GM21423 (cell line): ENCODE results near the gene STIMATE.

Experiments
- ATAC-seq: cut with Tn5 transposase; IDR thresholded peaks from one replicate; pipeline ENCODE4 v1.9.1; 2021; ENCODE audit warnings: mild to moderate bottlenecking, moderate library complexity; ENCODE audit not compliant: unreplicated experiment

Gene STIMATE

DNA sequence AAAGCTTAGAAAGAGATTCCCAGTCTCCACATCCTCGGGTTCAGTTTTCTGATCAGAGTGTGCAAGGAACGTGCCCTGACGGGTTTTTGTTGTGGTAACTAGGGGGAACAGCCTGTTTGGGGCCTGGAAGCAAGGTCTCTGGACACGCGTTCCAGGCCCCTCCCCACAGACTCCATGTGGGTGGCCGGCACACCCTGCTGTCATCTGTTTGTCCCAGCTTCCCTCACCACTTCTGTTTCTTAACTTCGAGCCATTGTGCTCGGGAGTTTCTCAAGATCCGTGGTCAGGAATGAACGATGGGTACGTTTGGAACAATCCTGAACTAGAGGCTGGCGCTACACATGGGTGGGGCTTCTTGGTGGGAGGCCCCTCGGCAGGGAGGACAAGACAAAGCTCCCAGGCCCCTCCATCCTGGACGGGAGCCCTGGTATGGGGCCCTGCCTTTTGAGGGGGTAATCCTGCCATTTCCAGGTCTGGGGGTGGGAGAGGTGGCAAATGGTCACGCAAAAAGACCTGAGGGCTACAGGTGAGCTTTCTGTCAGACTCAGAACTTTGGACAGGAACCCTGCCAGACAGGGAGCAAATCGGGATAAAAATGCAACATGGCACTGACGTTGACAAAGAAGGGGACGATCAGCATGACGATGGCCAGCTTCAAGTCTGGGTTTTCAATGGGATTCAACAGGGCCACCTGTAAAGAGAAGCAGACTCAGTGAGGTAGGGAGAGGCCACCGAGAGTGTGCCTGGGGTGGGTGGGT lies 54.1 kb downstream of the STIMATE start:
- no peak for ATAC-seq

DNA sequence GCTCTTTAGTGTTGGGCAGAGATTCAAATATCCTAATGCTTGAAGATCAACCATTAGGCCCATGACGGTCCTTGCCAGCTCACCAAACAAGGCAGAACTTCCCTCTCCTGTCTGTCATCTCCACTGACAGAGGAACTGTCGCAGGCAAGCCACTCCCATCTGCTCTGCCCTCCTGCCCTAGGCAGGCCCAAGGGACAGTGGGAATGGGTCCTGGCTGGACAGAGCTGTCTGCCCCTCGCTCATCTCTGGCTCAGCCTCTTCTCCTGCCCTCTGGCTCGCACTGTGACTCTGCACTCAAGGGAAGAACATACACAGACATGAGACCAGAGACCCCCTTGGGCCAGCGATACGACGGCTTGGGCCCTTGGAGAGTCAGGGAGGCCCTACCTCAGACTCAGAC lies 54.9 kb downstream of the STIMATE start:
- ATAC-seq: no peak

DNA sequence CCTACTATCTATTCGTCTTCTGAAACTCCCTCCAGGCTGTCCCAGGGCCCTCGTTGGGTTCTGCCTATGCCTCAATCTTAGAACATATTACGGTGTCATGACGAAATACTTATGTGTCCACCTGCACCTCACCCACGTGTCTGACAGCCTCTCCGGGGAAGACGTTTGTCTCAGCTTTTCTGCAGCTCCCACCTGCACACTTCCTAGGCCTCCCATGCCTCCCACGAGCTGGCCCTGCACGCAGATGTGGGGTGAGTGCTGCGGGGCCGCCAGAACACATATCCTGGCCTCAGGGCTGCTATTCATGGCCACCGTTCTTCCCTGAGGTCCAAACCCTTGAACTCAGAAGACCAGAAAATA lies 55.4 kb downstream of the STIMATE start:
- ATAC-seq: no peak

DNA sequence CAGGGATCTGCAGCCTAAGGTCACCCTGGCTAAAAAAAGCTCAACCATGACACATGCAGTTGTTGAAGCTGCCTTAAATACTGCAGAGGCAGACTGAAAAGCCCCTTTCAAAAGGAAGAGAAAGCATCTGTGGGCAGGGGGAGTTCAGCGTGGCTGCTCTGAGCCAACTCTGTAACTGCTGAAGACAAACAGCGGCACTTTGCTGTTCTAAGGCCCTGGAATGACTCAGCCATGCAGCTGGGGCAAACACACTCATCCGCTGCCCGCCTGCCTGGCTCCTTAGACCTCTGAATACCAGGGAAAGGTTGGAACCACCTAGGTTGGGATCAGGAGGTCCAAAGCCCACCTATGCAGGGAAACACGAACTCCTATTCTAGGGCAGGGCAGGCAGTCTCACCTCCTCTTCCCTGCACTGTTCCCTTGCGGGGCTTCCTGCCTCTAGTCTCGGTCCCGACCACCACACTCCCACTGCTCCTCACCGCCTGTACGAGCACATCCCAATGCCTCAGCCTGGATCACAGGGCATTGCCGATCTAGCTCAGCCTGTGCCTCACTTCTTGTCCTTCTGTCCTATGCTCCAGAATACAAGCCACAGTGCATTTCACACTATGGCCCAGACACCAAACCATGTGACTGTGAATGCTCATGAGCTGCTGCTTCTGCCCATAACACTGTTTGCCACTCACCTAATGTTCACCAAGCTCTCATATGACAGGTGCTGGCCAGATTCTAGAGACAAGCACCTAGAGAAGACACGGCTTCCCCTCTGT lies 56.0 kb downstream of the STIMATE start:
- no peak for ATAC-seq

DNA sequence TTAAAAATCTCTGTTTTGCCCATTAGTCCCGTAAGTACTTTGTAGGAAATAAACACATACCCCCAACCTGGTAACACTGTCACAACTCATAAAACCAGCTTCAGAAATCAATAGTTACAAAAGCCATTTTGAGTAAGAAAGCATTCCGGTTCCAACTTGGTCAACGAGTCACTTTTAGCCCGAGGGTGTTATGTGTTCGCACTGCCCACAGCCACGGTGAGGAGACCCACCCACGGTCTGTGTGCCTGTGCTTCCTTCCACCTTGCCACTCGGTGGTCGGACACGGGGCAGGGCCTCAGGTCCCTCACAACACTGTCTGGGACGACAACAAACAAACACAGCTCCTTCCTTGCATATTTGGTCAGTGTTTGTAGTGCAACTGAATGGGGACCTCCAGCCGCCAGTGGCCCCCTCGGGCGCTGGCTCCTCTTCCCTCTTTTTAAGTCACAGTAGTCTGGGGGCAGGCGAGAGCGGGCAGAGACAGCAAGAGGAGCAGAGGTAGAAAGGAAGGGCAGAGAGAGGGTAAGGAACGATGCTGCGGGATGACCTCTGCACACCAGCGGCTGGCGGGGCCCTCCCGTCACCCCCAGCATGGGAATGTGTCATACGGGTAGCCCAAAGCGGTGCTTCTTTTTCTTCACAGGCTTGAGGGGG lies 57.3 kb downstream of the STIMATE start:
- ATAC-seq: no peak

DNA sequence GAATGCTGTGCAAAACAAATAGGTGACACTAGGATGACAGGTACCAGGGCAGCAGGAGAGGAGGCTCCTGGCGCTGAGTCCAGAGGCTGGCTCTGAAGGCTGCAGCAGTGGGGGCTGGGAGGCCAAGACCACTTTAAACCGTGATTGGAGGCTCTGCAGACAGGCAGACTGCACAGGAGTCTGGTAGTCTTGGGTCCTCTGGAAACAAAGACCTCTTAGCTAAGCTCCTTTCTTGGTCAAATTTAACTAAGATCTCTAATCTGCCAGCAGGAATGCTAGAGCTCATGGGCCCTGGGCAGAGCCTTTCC lies 58.1 kb downstream of the STIMATE start:
- ATAC-seq: no peak

DNA sequence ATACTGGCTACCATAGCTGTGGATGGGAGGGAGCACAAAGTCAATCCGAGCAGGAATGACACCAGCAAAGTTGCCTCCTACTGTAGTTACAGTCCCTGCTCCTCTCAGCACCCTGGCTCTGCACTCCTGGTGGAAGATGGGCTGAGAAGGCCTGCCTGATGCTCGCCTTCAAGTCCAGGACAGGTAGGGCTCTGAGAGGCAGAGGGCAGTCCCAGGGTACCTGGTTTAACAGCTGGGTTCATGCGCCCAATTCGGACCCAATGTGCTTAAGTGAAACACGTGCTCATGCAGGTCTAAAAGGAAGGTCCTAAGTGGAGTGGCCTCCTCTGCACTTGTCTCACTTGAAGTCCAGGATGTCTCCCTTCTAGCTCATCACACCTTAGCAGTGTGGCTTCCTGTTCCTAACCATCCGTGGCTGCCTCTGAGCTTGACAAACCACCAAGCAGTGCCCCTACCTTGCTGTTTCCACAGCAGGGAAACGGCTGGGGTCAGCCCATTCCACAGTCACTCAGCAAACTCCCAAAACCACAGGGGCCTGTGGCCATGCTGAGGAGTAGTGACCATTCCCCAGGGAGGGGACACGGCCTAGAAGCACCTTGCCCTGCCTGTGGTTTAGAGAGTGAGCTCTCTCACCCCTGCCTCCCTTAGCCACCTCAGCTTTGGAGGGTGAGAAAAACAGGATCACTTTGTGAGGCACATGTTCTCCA lies 58.6 kb downstream of the STIMATE start:
- ATAC-seq: no peak

DNA sequence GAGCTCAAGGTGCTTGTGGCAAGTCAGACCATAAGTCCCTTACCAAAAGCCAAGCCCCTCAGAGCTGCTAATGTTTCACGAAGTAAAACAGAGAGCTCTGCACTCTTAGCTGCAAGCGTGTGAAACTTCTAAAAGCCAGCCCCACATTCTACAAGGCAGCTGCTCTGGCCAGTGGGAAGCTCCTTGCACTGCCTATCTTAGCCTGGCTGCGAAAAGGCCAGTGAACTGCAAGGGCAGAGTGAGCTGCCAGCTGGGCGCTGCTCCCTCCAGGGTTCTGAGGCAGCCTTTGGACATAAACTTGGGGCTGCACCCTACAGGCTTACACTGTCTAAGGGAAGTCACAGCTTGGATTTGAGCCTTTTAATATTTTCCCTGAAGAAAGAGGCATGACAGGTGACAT lies 60.4 kb downstream of the STIMATE start:
- no peak for ATAC-seq

DNA sequence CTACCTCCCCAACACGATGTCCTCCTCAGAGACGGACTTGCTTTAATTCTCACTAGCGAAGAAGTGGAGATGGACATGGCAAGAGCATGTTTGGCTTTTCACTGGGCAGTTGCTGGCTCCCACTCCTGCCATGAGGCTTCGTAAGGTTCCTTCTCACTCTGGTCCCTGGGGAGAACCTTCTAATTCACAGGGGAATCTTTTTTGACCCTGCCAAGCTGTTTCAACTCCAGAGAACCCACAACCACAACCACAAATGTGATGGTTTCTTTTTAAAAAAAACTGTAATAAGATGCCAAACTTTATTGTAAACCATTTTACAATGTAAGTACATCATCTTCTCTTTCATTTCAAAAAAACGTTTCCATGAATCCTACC lies 60.9 kb downstream of the STIMATE start:
- ATAC-seq: no peak

DNA sequence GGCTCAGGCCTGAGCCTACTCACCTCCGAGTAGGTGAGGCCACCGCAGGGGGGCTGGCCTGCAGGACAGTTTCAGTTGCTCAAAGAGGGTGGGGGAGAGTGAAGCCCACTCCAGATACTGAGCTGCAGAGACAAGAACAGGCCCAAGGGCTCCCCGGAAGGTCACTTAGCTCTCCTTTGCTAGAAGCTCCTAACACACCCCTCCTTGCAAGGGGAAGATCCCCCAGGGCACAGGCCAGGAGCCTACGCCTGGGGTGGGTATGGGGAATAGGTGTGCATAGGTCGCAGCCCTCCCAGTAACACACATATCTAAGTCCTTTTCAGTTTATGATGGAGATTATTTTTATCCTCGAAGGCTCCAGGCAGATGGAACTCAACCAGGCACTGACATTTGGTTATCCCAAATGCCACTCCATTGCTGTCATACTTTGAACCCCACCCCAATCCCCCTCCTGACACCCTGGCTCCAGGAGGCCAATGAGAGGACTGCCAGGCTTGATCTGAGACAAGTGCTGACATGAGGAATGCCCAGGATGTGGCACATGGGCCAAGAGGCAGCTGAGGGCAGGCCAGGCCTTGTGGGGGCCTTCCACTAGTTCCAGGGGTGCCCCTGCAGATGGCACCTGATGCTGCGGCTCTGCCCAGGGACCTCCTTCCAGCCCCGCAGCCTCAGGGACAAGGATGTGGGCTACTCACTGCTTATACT lies 61.4 kb downstream of the STIMATE start:
- ATAC-seq: no peak

DNA sequence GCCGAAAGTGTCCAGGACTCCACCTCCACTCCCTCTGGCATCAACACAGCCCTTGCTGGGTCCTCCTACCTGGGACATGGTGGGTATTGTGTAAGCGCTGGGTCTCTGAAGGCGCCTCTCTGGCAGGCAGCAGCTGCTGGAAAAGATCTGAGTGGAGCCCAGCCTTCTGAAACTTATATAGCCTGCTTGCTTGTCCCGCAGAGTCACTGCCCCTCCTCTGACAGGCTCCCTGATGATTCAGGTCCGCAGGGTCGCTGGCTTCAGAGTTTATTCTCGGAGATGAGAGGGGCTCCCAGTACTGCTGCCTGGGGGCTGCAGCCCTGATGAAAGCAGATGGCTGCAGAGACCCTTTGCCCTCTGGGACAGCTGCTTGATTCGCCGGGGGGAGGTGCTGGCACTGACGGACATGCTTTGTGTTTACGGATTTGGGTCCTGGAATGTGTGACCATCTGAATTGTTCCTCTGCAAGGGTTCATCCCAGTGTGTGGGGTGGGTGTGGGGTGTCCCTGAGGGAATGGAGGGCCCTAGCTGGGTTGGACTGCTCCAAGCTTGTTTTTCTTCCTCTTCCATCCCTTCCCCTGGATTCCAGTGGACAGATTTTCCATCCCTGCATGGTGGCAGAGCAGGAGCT lies 62.4 kb downstream of the STIMATE start, which contains the start of gene MUSTN1:
TSS of gene MUSTN1 (minus strand) at position 149 of the 631 bp plus-strand sequence. CDS start at position 78, 71 bp downstream.
- ATAC-seq: no peak

DNA sequence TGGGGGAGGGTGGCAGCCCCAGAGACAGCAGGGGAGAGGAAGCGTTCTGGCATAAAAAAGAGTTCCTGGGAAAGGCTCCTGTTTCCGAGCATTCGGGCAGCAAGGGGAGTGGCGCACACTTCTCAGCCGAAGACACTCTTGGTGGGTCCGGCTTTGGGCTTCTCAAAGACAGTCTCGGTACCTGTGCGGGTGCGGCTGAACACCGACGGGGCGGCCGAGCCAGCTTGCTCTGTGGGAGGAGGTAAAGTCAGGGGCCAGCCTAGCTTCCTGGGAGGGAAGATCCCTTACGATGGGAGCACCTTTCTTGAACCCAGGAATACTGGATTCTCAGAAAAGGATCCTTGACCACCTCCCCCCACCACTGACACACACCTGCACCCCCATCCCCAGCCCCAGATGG lies 64.1 kb downstream of the STIMATE start:
- no peak for ATAC-seq

DNA sequence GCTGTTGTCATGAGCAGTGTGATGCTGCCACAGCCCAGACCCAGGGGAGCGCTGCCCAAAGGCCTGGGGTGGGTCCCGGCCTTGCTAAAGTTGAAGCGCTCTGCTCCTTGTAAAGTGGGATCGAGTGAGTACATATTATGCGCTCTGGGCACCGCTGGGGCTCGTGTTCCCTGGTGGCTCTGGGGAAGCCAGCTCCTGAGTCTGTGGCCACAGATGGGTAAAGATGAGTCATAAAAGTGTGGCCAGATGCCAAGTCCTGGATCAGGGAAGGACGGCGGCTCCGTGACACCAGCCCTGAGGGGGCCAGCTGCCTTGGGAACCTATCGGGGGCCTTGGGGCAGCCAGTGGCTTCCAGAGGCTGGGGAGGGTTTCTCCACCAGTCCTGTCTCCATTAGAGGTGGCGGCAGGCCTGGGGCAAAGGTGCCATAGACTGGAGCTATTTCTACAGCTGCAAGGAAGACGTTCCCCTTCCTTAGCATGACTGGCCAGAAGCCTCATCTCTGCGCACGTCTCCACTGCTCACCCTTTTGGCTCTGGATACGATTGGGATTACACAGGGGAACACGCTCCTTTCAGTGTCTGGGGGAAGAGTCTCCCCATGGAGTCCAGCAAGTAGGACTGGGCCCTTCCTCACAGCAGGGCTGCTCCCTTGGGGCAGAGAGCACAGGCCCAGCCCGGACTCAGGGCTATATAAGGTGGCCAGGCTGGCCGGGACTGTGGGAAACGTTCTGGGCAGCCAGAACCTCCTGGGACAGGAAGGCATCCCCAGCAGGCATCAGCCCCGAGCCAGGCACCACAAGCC lies 65.6 kb downstream of the STIMATE start:
- ATAC-seq: no peak

DNA sequence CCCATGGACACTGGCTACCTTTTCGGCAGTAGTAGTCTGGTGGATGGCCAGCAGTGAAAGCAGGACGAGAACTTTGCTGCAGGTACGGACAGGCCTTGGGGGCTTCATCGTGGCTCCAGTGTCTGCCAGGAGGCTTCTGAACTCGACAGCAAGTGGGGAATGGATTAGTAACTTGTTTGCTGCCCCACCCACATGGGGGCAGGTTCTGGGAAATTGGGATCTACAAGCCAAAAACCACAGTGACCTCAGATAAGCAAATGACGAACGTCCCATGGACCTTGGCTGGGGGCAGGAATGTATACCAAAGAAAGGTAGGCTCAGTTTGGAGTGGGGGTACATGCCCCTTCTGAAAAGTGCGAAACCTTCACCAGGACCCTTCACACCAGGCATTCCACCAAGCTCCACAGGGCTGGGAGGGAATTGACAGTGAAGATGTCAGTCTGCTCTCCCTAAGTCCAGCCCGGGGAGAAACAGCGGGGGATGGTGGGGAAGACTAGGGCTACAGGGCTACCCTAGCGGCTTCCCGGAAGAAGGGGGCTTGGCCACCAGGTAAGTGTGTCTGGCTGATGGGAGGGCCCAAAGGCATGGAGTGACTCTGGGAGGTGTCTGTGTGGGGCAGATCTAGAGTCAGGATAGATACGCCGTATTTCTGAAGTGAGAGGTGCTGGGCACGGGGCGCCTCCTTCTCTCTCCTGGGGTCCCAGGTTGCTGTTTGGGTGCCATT lies 66.7 kb downstream of the STIMATE start, which contains the start of gene ITIH4:
TSS of gene ITIH4 (minus strand) at position 138 of the 724 bp plus-strand sequence. CDS start at position 108, 30 bp downstream.
- no peak for ATAC-seq

DNA sequence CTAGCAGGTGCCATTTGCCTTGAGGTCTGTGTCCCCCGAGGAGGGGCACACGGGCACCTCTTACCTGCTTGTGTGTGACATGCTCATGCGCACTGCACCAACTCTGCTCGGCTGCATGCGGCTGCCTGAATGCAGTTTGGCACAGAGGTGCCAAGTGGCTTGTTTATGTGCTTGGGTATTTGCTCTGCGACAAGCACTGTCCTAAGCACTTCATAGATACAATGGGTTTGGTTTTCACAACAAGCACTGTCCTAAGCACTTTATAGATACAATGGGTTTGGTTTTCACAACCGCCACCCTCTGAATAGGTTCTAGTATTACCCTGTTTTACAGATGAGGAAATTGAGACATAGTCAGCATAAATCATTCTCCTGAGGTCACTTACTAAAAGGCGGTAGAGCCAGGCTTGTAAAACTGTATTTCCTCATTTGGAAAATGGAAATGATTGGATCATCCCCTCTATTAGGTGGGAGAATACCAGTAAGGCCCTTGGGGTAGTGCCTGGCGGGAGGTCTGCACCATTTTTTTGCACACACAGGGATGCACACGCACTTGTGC lies 67.4 kb downstream of the STIMATE start:
- no peak for ATAC-seq

DNA sequence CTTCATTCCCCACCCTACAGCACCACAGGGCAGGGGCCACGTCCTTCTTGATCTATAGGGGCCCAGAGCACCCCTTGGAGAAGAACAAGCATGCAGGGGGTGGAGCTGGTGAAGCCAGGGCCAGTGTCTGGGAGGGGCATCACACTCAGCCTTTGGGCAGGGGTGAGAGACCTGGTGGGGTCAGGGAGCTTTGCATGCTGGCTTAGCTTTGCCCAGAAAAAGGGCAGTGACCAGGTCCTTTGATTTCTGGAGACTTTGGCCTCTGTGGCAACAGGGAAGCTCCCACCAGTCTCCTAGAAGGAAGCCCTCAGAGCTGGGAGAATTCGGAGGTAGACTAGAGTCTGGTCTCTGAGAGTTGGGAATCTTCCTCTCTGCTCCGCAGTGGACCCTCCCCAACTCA lies 67.9 kb downstream of the STIMATE start:
- ATAC-seq: no peak

DNA sequence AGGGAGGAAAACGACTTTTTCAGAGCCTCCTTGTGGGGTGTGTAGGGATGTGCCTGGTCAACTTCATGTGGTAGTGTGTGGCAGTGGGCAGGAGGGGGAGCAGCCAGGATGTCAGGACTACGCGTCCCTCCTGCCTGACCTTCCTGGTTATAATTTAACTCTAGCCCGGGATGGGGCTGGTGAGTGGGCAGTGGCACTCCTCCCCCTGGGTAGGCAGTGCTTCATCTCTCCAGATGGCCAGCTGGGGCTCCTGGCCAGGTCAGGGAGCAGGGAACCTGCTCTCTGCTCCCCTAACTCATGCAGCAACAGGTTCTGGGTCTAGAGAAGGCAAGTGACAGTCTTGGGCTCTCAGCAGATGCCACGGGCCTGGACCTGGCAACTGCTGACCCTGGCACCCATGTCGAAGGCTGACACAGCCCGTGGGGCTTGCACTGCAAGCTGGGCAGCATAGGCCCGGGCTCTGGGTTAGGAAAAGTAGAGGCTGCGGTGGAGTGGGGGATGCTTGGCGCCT lies 69.4 kb downstream of the STIMATE start:
- ATAC-seq: no peak

DNA sequence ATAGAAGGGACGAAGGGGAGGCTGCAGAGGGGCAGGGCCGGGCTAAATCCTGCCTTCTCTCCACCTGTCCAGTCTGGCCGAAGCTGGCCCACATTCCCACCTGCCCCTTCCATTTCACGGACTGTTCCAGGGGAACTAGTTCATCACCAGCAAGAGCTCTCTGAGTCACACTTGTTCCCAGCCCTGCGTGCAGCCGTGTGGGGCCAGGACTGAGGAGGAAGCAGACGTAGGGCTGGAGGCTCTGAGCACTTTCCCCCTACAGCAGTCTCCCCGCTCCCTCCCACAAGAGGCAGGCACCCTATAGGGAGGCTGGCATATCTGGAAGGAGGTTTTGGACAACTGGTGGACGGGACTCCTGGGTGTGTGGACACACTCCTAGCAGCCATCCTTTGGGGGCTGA lies 69.9 kb downstream of the STIMATE start:
- ATAC-seq: no peak
